Measurements from ENCODE around the gene QPCT.
"Not testable (repeated sequence)": the region's sequence is repeated elsewhere in the genome, so short reads cannot be mapped to it uniquely, and the experiment has no call there.

Gene QPCT

DNA sequence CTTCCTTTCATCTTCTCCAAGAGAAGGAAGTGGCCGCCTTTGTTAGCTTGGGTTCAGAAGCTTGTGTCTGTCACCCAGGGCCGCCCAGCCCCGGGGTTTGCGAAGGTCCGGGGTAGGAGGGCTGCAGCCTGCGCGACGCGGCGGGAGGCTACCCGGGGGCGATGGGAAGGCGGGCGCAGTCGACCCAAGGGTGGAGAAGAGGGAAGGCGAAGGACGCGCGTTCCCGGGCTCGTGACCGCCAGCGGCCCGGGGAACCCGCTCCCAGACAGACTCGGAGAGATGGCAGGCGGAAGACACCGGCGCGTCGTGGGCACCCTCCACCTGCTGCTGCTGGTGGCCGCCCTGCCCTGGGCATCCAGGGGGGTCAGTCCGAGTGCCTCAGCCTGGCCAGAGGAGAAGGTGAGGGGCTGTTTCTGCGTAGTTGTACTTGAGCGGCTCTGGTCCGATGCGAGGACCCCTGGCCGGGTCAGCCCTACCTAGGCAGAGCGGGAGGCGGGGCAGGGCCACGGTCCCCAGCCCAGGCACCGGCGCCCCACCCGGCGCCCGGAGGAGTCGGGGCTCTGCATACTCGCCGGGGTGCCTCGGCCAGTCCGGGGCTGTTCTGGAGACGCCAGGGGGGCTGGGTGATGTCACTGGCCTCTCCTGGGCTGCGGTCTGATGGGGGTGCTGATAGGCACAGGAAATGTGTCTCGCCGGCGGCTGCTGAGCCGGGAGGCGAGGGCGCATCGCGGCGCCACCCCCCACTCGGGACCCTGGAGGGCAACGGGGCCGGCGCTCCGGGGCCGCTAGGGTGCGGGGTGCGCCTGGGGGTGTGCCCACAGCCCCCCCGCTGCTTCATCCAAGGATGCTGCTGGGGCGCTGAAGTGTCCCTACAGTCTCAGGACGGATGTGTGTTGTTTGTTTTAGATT is at the start of gene QPCT:
Gene QPCT, plus strand, starts transcription at position 178 of the 909 bp plus-strand sequence. Its CDS starts 102 bp downstream, at position 280.
- Histone ChIP-seq H3K27me3 (ENCODE audit: control insufficient read depth in 1 of 2, insufficient read depth in 2 of 2, low read length in 2 of 2) (no peaks in the 10 kb centered on the region), H3K4me1 (ENCODE audit: control insufficient read depth in 1 of 2, insufficient read depth in 2 of 2, low read length in 2 of 2) (peaks cover 3 to 11% of the 10 kb centered on the region in 2 donors), H3K36me3 (ENCODE audit: control insufficient read depth in 1 of 2, insufficient read depth in 2 of 2, low read length in 2 of 2) (no peaks in the 10 kb centered on the region), H3K4me3 (ENCODE audit: low read depth in 1 of 2, low read length in 2 of 2) (peak within 1 kb of the TSS; percentile 67 to 80), H3K9me3 (ENCODE audit: control insufficient read depth in 1 of 2, low read length in 2 of 2) (no peaks in the 10 kb centered on the region), H3K9ac (ENCODE audit: low read depth in 1 of 2, low read length in 2 of 2) (peak within 1 kb of the TSS; percentile 52 to 56), H3K27ac (ENCODE audit: low read depth, low read length) (no peak within 1 kb of the TSS)

GRCh38 chr2:37294858-37295257 is 49.6 kb upstream of the QPCT start:
- H3K27me3 ChIP-seq (ENCODE audit: control insufficient read depth in 1 of 2, insufficient read depth in 2 of 2, low read length in 2 of 2); H3K4me1 ChIP-seq (ENCODE audit: control insufficient read depth in 1 of 2, insufficient read depth in 2 of 2, low read length in 2 of 2); H3K4me3 ChIP-seq (ENCODE audit: low read depth in 1 of 2, low read length in 2 of 2); H3K9ac ChIP-seq (ENCODE audit: low read depth in 1 of 2, low read length in 2 of 2); H3K27ac ChIP-seq (ENCODE audit: low read depth, low read length); H3K36me3 ChIP-seq (ENCODE audit: control insufficient read depth in 1 of 2, insufficient read depth in 2 of 2, low read length in 2 of 2); H3K9me3 ChIP-seq (ENCODE audit: control insufficient read depth in 1 of 2, low read length in 2 of 2): not testable (repeated sequence)

DNA sequence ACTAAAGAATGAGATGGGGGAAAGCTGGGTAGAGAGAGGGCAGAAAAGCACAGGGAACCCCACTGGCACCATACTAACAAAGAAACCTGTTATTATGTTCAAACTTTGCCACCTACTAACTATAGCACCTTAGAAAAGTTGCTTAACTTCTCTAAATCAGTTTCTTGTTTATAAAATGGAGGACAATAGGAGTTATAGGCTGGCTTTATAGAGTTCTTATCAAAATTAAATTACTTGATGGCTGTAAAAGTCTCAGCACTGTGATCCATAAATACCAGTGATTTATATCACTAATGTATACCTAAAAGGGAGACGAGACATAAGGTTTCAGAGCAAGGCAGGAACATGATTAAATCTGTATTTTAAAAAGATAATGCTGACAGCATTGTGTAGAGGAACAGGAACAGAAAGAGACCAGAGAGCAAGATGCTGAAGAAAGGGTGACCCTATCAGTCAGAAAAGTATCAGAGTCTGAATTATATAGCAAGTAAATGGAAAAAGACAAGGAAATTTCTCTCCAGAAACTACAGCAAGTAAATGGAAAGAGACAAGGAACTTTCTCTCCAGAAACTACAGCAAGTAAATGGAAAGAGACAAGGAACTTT is 48.9 kb upstream of the QPCT start:
- H3K4me1 ChIP-seq (ENCODE audit: control insufficient read depth in 1 of 2, insufficient read depth in 2 of 2, low read length in 2 of 2): peaks cover 0 to 8% of the 10 kb centered on the region in 2 donors
- H3K27me3 ChIP-seq (ENCODE audit: control insufficient read depth in 1 of 2, insufficient read depth in 2 of 2, low read length in 2 of 2): no peaks in the 10 kb centered on the region
- peaks cover 2 to 5% of the 10 kb centered on the region in 2 donors for H3K36me3 ChIP-seq (ENCODE audit: control insufficient read depth in 1 of 2, insufficient read depth in 2 of 2, low read length in 2 of 2)
- H3K27ac ChIP-seq (ENCODE audit: low read depth, low read length): no peak overlapping the region
- no peaks in the 10 kb centered on the region for H3K9me3 ChIP-seq (ENCODE audit: control insufficient read depth in 1 of 2, low read length in 2 of 2)
- no peak overlapping the region for H3K4me3 ChIP-seq (ENCODE audit: low read depth in 1 of 2, low read length in 2 of 2)
- no peak overlapping the region for H3K9ac ChIP-seq (ENCODE audit: low read depth in 1 of 2, low read length in 2 of 2)

- peaks cover 0 to 8% of the 10 kb centered on the region in 2 donors for H3K4me1 ChIP-seq (ENCODE audit: control insufficient read depth in 1 of 2, insufficient read depth in 2 of 2, low read length in 2 of 2)
- H3K9ac ChIP-seq (ENCODE audit: low read depth in 1 of 2, low read length in 2 of 2): no peak overlapping the region
- no peak overlapping the region for H3K4me3 ChIP-seq (ENCODE audit: low read depth in 1 of 2, low read length in 2 of 2)
- H3K36me3 ChIP-seq (ENCODE audit: control insufficient read depth in 1 of 2, insufficient read depth in 2 of 2, low read length in 2 of 2): no peaks in the 10 kb centered on the region
- H3K27me3 ChIP-seq (ENCODE audit: control insufficient read depth in 1 of 2, insufficient read depth in 2 of 2, low read length in 2 of 2): no peaks in the 10 kb centered on the region
- no peaks in the 10 kb centered on the region for H3K9me3 ChIP-seq (ENCODE audit: control insufficient read depth in 1 of 2, low read length in 2 of 2)
- no peak overlapping the region for H3K27ac ChIP-seq (ENCODE audit: low read depth, low read length)
Observed at GRCh38 chr2:37297632-37298031, 46.8 kb upstream of the QPCT start.

DNA sequence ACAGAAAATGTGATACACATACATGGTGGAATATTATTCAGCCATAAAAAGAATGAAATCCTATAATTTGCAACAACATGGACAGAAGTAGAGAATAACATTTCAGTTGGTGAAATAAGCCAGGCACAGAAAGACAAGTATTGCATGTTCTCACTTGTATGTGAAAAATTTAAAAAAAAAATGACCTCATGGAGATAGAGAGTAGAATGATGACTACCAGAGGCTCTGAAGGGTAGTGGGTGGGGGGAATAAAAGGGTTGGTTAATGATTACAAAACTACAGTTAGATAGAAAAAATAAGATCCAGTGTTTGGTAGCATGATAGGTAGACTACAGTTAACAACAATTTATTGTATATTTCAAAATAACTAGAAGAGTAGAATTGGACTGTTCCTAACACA is 44.3 kb upstream of the QPCT start:
- Histone ChIP-seq H3K4me3 (ENCODE audit: low read depth in 1 of 2, low read length in 2 of 2) (no peak overlapping the region), H3K27ac (ENCODE audit: low read depth, low read length) (no peak overlapping the region), H3K36me3 (ENCODE audit: control insufficient read depth in 1 of 2, insufficient read depth in 2 of 2, low read length in 2 of 2) (no peaks in the 10 kb centered on the region), H3K27me3 (ENCODE audit: control insufficient read depth in 1 of 2, insufficient read depth in 2 of 2, low read length in 2 of 2) (no peaks in the 10 kb centered on the region), H3K9ac (ENCODE audit: low read depth in 1 of 2, low read length in 2 of 2) (no peak overlapping the region), H3K9me3 (ENCODE audit: control insufficient read depth in 1 of 2, low read length in 2 of 2) (no peaks in the 10 kb centered on the region), H3K4me1 (ENCODE audit: control insufficient read depth in 1 of 2, insufficient read depth in 2 of 2, low read length in 2 of 2) (peaks cover 5 to 11% of the 10 kb centered on the region in 2 donors)

DNA sequence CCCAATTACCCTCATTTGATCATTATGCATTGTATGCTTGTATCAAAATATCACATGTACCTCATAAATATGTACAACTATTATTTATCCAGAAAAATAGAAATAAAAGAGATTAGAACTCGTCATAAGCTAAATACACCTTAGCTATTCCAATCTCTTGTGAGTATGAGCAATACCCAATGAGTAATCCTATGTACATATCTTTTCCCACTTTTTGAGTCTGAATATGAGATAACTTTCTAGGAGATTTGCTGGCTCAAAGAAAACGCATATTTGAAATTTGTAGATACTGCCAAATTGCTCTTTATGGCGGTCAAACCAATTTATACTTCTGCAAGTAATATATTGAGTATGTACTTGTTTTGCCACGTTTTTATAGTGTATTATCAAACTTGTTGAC is 43.9 kb upstream of the QPCT start:
- Histone ChIP-seq H3K27me3 (ENCODE audit: control insufficient read depth in 1 of 2, insufficient read depth in 2 of 2, low read length in 2 of 2) (no peaks in the 10 kb centered on the region), H3K9ac (ENCODE audit: low read depth in 1 of 2, low read length in 2 of 2) (no peak overlapping the region), H3K36me3 (ENCODE audit: control insufficient read depth in 1 of 2, insufficient read depth in 2 of 2, low read length in 2 of 2) (no peaks in the 10 kb centered on the region), H3K9me3 (ENCODE audit: control insufficient read depth in 1 of 2, low read length in 2 of 2) (no peaks in the 10 kb centered on the region), H3K4me1 (ENCODE audit: control insufficient read depth in 1 of 2, insufficient read depth in 2 of 2, low read length in 2 of 2) (peaks cover 9 to 11% of the 10 kb centered on the region in 2 donors), H3K27ac (ENCODE audit: low read depth, low read length) (no peak overlapping the region), H3K4me3 (ENCODE audit: low read depth in 1 of 2, low read length in 2 of 2) (no peak overlapping the region)

- Histone ChIP-seq H3K27me3 (ENCODE audit: control insufficient read depth in 1 of 2, insufficient read depth in 2 of 2, low read length in 2 of 2) (no peaks in the 10 kb centered on the region), H3K4me1 (ENCODE audit: control insufficient read depth in 1 of 2, insufficient read depth in 2 of 2, low read length in 2 of 2) (peaks cover 11 to 17% of the 10 kb centered on the region in 2 donors), H3K27ac (ENCODE audit: low read depth, low read length) (no peak overlapping the region), H3K36me3 (ENCODE audit: control insufficient read depth in 1 of 2, insufficient read depth in 2 of 2, low read length in 2 of 2) (no peaks in the 10 kb centered on the region), H3K9me3 (ENCODE audit: control insufficient read depth in 1 of 2, low read length in 2 of 2) (no peaks in the 10 kb centered on the region), H3K4me3 (ENCODE audit: low read depth in 1 of 2, low read length in 2 of 2) (no peak overlapping the region), H3K9ac (ENCODE audit: low read depth in 1 of 2, low read length in 2 of 2) (no peak overlapping the region)
Observed at GRCh38 chr2:37301408-37301807, 43.0 kb upstream of the QPCT start.

- no peak overlapping the region for H3K4me3 ChIP-seq (ENCODE audit: low read depth in 1 of 2, low read length in 2 of 2)
- no peaks in the 10 kb centered on the region for H3K9me3 ChIP-seq (ENCODE audit: control insufficient read depth in 1 of 2, low read length in 2 of 2)
- no peak overlapping the region for H3K27ac ChIP-seq (ENCODE audit: low read depth, low read length)
- no peaks in the 10 kb centered on the region for H3K36me3 ChIP-seq (ENCODE audit: control insufficient read depth in 1 of 2, insufficient read depth in 2 of 2, low read length in 2 of 2)
- peaks cover 15 to 18% of the 10 kb centered on the region in 2 donors for H3K4me1 ChIP-seq (ENCODE audit: control insufficient read depth in 1 of 2, insufficient read depth in 2 of 2, low read length in 2 of 2)
- no peak overlapping the region for H3K9ac ChIP-seq (ENCODE audit: low read depth in 1 of 2, low read length in 2 of 2)
- no peaks in the 10 kb centered on the region for H3K27me3 ChIP-seq (ENCODE audit: control insufficient read depth in 1 of 2, insufficient read depth in 2 of 2, low read length in 2 of 2)
Observed at GRCh38 chr2:37302701-37303252, 41.7 kb upstream of the QPCT start.

DNA sequence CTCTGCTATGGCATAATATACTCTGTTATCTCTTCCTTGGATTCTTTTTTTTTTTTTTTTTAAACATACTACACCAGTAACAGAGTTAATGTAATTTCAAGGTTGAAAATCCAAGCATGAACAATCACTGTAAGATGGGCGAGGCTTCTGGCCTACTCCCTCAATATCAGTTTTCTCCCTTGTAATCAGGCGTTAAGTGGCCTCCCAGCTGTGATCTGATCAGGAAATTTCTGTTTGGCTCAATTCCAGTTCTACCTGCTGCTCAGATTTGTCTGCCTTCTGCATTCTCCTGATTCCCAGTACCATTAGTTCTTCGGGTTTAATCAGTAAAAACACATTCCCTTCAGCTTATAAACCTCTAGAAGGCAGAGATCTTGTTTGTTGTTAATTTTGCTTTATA is 38.4 kb upstream of the QPCT start:
- Histone ChIP-seq H3K27me3 (ENCODE audit: control insufficient read depth in 1 of 2, insufficient read depth in 2 of 2, low read length in 2 of 2) (no peaks in the 10 kb centered on the region), H3K9ac (ENCODE audit: low read depth in 1 of 2, low read length in 2 of 2) (no peak overlapping the region), H3K4me3 (ENCODE audit: low read depth in 1 of 2, low read length in 2 of 2) (no peak overlapping the region), H3K36me3 (ENCODE audit: control insufficient read depth in 1 of 2, insufficient read depth in 2 of 2, low read length in 2 of 2) (no peaks in the 10 kb centered on the region), H3K27ac (ENCODE audit: low read depth, low read length) (no peak overlapping the region), H3K9me3 (ENCODE audit: control insufficient read depth in 1 of 2, low read length in 2 of 2) (no peaks in the 10 kb centered on the region), H3K4me1 (ENCODE audit: control insufficient read depth in 1 of 2, insufficient read depth in 2 of 2, low read length in 2 of 2) (peaks cover 15 to 18% of the 10 kb centered on the region in 2 donors)

- Histone ChIP-seq H3K9me3 (ENCODE audit: control insufficient read depth in 1 of 2, low read length in 2 of 2) (no peaks in the 10 kb centered on the region), H3K9ac (ENCODE audit: low read depth in 1 of 2, low read length in 2 of 2) (no peak overlapping the region), H3K36me3 (ENCODE audit: control insufficient read depth in 1 of 2, insufficient read depth in 2 of 2, low read length in 2 of 2) (no peaks in the 10 kb centered on the region), H3K4me3 (ENCODE audit: low read depth in 1 of 2, low read length in 2 of 2) (no peak overlapping the region), H3K27me3 (ENCODE audit: control insufficient read depth in 1 of 2, insufficient read depth in 2 of 2, low read length in 2 of 2) (no peaks in the 10 kb centered on the region), H3K27ac (ENCODE audit: low read depth, low read length) (no peak overlapping the region), H3K4me1 (ENCODE audit: control insufficient read depth in 1 of 2, insufficient read depth in 2 of 2, low read length in 2 of 2) (peaks cover 18 to 26% of the 10 kb centered on the region in 2 donors)
Observed at GRCh38 chr2:37307500-37307899, 36.9 kb upstream of the QPCT start.
